GM19043 (cell line): ENCODE data around the gene NOTO.
"Not testable (repeated sequence)": the region's sequence is repeated elsewhere in the genome, so short reads cannot be mapped to it uniquely, and the experiment has no call there.

Source experiments
- ATAC-seq: cut with Tn5 transposase; IDR thresholded peaks from one replicate; pipeline ENCODE4 v1.9.1; 2021; ENCODE audit warnings: low read depth; ENCODE audit not compliant: unreplicated experiment

The NOTO gene

GRCh38 chr2:73202156-73203054 lies at the start of gene NOTO:
TSS of gene NOTO (plus strand) at chr2:73202574. CDS start at chr2:73202667, 93 bp downstream.
- no peak for ATAC-seq

- no peak for ATAC-seq
These were observed 45.7 kb upstream of the NOTO start for GRCh38 chr2:73156539-73157124.

GRCh38 chr2:73162856-73163391 lies 39.5 kb upstream of the NOTO start:
- no peak for ATAC-seq

- ATAC-seq: peak; percentile 77
These were observed 38.6 kb upstream of the NOTO start for GRCh38 chr2:73163483-73164367.

- not testable (repeated sequence) for ATAC-seq
These were observed 36.4 kb upstream of the NOTO start for GRCh38 chr2:73165978-73166377.

- not testable (repeated sequence) for ATAC-seq
These were observed 35.6 kb upstream of the NOTO start for GRCh38 chr2:73166813-73167212.

- not testable (repeated sequence) for ATAC-seq
These were observed 34.0 kb upstream of the NOTO start for GRCh38 chr2:73168348-73168747.

- not testable (repeated sequence) for ATAC-seq
These were observed 32.0 kb upstream of the NOTO start for GRCh38 chr2:73170341-73170740.

GRCh38 chr2:73172963-73173362 lies 29.4 kb upstream of the NOTO start:
- ATAC-seq: no peak

GRCh38 chr2:73173781-73174180 lies 28.6 kb upstream of the NOTO start:
- ATAC-seq: no peak

GRCh38 chr2:73174244-73174643 lies 28.1 kb upstream of the NOTO start:
- ATAC-seq: no peak

GRCh38 chr2:73174941-73175662 lies 27.3 kb upstream of the NOTO start:
- ATAC-seq: no peak

GRCh38 chr2:73175663-73176204 lies 26.6 kb upstream of the NOTO start:
- no peak for ATAC-seq

GRCh38 chr2:73176205-73176880 lies 26.0 kb upstream of the NOTO start:
- no peak for ATAC-seq

GRCh38 chr2:73176881-73177644 lies 25.3 kb upstream of the NOTO start:
- peak; percentile 79 for ATAC-seq

- no peak for ATAC-seq
These were observed 24.6 kb upstream of the NOTO start for GRCh38 chr2:73177645-73178255.

GRCh38 chr2:73185965-73186364 lies 16.4 kb upstream of the NOTO start:
- no peak for ATAC-seq

- ATAC-seq: no peak
These were observed 14.8 kb upstream of the NOTO start for GRCh38 chr2:73187549-73187948.
